Chondrocyte (in vitro differentiated cells): ENCODE measurements around the gene SORBS1. TPM values are rescaled to one million over a fixed set of nuclear protein-coding genes. Genes with fewer than 3 reads are reported as not detected.

ENCODE experiments used
- DNase-seq: peaks from one replicate; pipeline ENCODE4 v3.0.0; 2021; ENCODE audit warnings: mixed read lengths, low spot score
- H3K27ac Mint-ChIP-seq: one replicate; pipeline ENCODE4 v1.8.0; 2021; ENCODE audit warnings: mild to moderate bottlenecking, moderate library complexity, mixed read lengths; ENCODE audit not compliant: unreplicated experiment
- H3K27me3 Mint-ChIP-seq: 2 replicates; pipeline ENCODE4 v1.8.0; 2021; ENCODE audit warnings: low read depth, mixed read lengths
- H3K36me3 Mint-ChIP-seq: 2 replicates; pipeline ENCODE4 v1.8.0; 2021; ENCODE audit warnings: low read depth, mixed read lengths
- H3K4me1 Mint-ChIP-seq: 2 replicates; pipeline ENCODE4 v1.8.0; 2021; ENCODE audit warnings: low read depth, mild to moderate bottlenecking, mixed read lengths
- H3K4me3 Mint-ChIP-seq: one replicate; pipeline ENCODE4 v1.8.0; 2021; ENCODE audit warnings: mild to moderate bottlenecking, moderate library complexity, mixed read lengths; ENCODE audit not compliant: unreplicated experiment
- H3K9me3 Mint-ChIP-seq: 2 replicates; pipeline ENCODE4 v1.8.0; 2021; ENCODE audit warnings: low read depth, mixed read lengths
- CTCF ChIP-seq: fragments of 200-600 bp; sonication (generic); IDR thresholded peaks from 2 replicates; pipeline ENCODE4 v1.5.0; 2021; ENCODE audit warnings: antibody characterized with exemption, mild to moderate bottlenecking, moderate library complexity
- total RNA-seq: library from RNA; stranded (reverse); gene quantifications from 3 replicates; pipeline ENCODE4 v1.2.1, GENCODE V29; 2021

The SORBS1 gene
- total RNA-seq, 1 donor from 2014 or later: 5.0 TPM

GRCh38 chr10:95399183-95399582, 162.0 kb downstream of the SORBS1 start:
- H3K9me3 Mint-ChIP-seq: no peaks in the 10 kb centered on the region
- no peak for TF ChIP-seq CTCF
- no peak overlapping the region for H3K27ac Mint-ChIP-seq
- DNase-seq: no peak
- H3K4me3 Mint-ChIP-seq: no peak overlapping the region
- H3K36me3 Mint-ChIP-seq: peaks cover 3% of the 10 kb centered on the region
- peaks cover 5% of the 10 kb centered on the region for H3K4me1 Mint-ChIP-seq
- H3K27me3 Mint-ChIP-seq: peaks cover 1% of the 10 kb centered on the region

- Mint-ChIP-seq H3K36me3 (peaks cover 3% of the 10 kb centered on the region), H3K4me3 (no peak overlapping the region), H3K4me1 (peaks cover 13% of the 10 kb centered on the region), H3K9me3 (no peaks in the 10 kb centered on the region), H3K27me3 (peaks cover 1% of the 10 kb centered on the region), H3K27ac (no peak overlapping the region)
- DNase-seq: no peak
- TF ChIP-seq CTCF: no peak
These were observed 163.4 kb downstream of the SORBS1 start for GRCh38 chr10:95397747-95398146.

- Mint-ChIP-seq H3K4me3 (no peak overlapping the region), H3K4me1 (peaks cover 30% of the 10 kb centered on the region), H3K9me3 (no peaks in the 10 kb centered on the region), H3K36me3 (peaks cover 3% of the 10 kb centered on the region), H3K27ac (no peak overlapping the region), H3K27me3 (peaks cover 1% of the 10 kb centered on the region)
- TF ChIP-seq CTCF: no peak
- DNase-seq: no peak
These were observed 165.2 kb downstream of the SORBS1 start for GRCh38 chr10:95395947-95396449.

GRCh38 chr10:95394161-95394880, 166.8 kb downstream of the SORBS1 start:
- TF ChIP-seq CTCF: no peak
- H3K4me3 Mint-ChIP-seq: no peak overlapping the region
- H3K4me1 Mint-ChIP-seq: peaks cover 45% of the 10 kb centered on the region
- peaks cover 3% of the 10 kb centered on the region for H3K36me3 Mint-ChIP-seq
- H3K27me3 Mint-ChIP-seq: peaks cover 1% of the 10 kb centered on the region
- DNase-seq: no peak
- no peak overlapping the region for H3K27ac Mint-ChIP-seq
- H3K9me3 Mint-ChIP-seq: no peaks in the 10 kb centered on the region

- no peak for TF ChIP-seq CTCF
- H3K9me3 Mint-ChIP-seq: no peaks in the 10 kb centered on the region
- peaks cover 61% of the 10 kb centered on the region for H3K4me1 Mint-ChIP-seq
- H3K4me3 Mint-ChIP-seq: no peak overlapping the region
- peaks cover 1% of the 10 kb centered on the region for H3K27me3 Mint-ChIP-seq
- peaks cover 1% of the 10 kb centered on the region for H3K36me3 Mint-ChIP-seq
- DNase-seq: no peak
- peak overlapping the region; percentile 82 for H3K27ac Mint-ChIP-seq
These were observed 168.4 kb downstream of the SORBS1 start for GRCh38 chr10:95392681-95393164.
